HEK293T (cell line): ENCODE data around the gene TMEM190.

ENCODE experiments used
- CTCF ChIA-PET: fragments of 350-600 bp; formaldehyde crosslinking; extraction: SDS; loops from one replicate; lab custom pipeline; 2021; ENCODE audit warnings: antibody characterized with exemption, inconsistent platforms; lab: Yijun Ruan, JAX
- POLR2A ChIA-PET: fragments of 350-600 bp; formaldehyde crosslinking; extraction: SDS; loops from one replicate; lab custom pipeline; 2020; ENCODE audit warnings: antibody characterized with exemption, inconsistent platforms; lab: Yijun Ruan, JAX
- DNase-seq: peaks from one replicate; pipeline ENCODE4 v3.0.0; 2012; ENCODE audit warnings: mixed read lengths; ENCODE audit errors: extremely low spot score
- ARNT ChIP-seq: fragments of 450-650 bp; IDR thresholded peaks from 2 replicates; pipeline ENCODE4 v1.6.1; 2017; ENCODE audit warnings: mild to moderate bottlenecking
- BHLHE40 ChIP-seq: fragments of 450-650 bp; IDR thresholded peaks from 2 replicates; pipeline ENCODE4 v1.6.1; 2016; ENCODE audit warnings: mild to moderate bottlenecking, moderate library complexity, borderline replicate concordance
- CTBP1 ChIP-seq: fragments of 450-650 bp; IDR thresholded peaks from 2 replicates; pipeline ENCODE4 v1.6.1; 2016; ENCODE audit warnings: borderline replicate concordance
- ELF4 ChIP-seq: fragments of 450-650 bp; IDR thresholded peaks from 2 replicates; pipeline ENCODE4 v1.6.1; 2017; ENCODE audit warnings: antibody characterized with exemption
- FOXA1 ChIP-seq: fragments of 450-650 bp; IDR thresholded peaks from 2 replicates; pipeline ENCODE4 v1.6.1; 2016; ENCODE audit warnings: mild to moderate bottlenecking
- FOXK2 ChIP-seq: fragments of 450-650 bp; IDR thresholded peaks from 2 replicates; pipeline ENCODE4 v1.6.1; 2016; ENCODE audit warnings: mild to moderate bottlenecking
- FOXM1 ChIP-seq: fragments of 450-650 bp; IDR thresholded peaks from 2 replicates; pipeline ENCODE4 v1.6.1; 2017; ENCODE audit warnings: mild to moderate bottlenecking, borderline replicate concordance
- HDGF ChIP-seq: fragments of 450-650 bp; IDR thresholded peaks from 2 replicates; pipeline ENCODE4 v1.6.1; 2017; ENCODE audit warnings: antibody characterized with exemption, borderline replicate concordance
- L3MBTL2 ChIP-seq: fragments of 450-650 bp; conservative IDR thresholded peaks from 2 replicates; pipeline ENCODE4 v1.6.1; 2016; ENCODE audit warnings: mild to moderate bottlenecking
- LEF1 ChIP-seq: fragments of 450-650 bp; IDR thresholded peaks from 2 replicates; pipeline ENCODE4 v1.6.1; 2017; ENCODE audit warnings: mild to moderate bottlenecking, borderline replicate concordance
- NFRKB ChIP-seq: fragments of 450-650 bp; IDR thresholded peaks from 2 replicates; pipeline ENCODE4 v1.6.1; 2016; ENCODE audit warnings: mild to moderate bottlenecking, moderate library complexity
- PKNOX1 ChIP-seq: fragments of 450-650 bp; IDR thresholded peaks from 2 replicates; pipeline ENCODE4 v1.6.1; 2016
- SP1 ChIP-seq: fragments of 450-650 bp; IDR thresholded peaks from 2 replicates; pipeline ENCODE4 v1.6.1; 2017
- SUZ12 ChIP-seq: fragments of 450-650 bp; IDR thresholded peaks from 2 replicates; pipeline ENCODE4 v1.6.1; 2016; ENCODE audit warnings: mild to moderate bottlenecking
- TARDBP ChIP-seq: fragments of 450-650 bp; IDR thresholded peaks from 2 replicates; pipeline ENCODE4 v1.6.1; 2016
- ZNF384 ChIP-seq: fragments of 450-650 bp; IDR thresholded peaks from 2 replicates; pipeline ENCODE4 v1.6.1; 2016

TMEM190 gene

GRCh38 chr19:55348317-55349034 is 28.1 kb upstream of the TMEM190 start:
- POLR2A ChIA-PET, result interaction anchor here (1.2 to 3.7 kb wide), 4 partner anchors 10 to 59 kb away, joined by 5 to 27 read pairs (median 6); partner anchors contain the start of genes KMT5C, TMEM238 and UBE2S
- no peak for DNase-seq
- no peak for TF ChIP-seq ELF4
- TF ChIP-seq L3MBTL2, result peak; percentile 35; the same call in 1 of the 2 replicates
- TF ChIP-seq LEF1, result no peak
- no peak for TF ChIP-seq NFRKB
- TF ChIP-seq SUZ12, result no peak
- CTCF ChIA-PET, result interaction anchor here (0.5 to 1.4 kb wide), 3 partner anchors 23 to 305 kb away, joined by 3 to 4 read pairs (median 3); no protein-coding TSS in a partner anchor

GRCh38 chr19:55350620-55351315 is 25.9 kb upstream of the TMEM190 start:
- POLR2A ChIA-PET, result interaction anchor here (0.6 to 3.7 kb wide), 3 partner anchors 12 to 87 kb away, joined by 3 to 27 read pairs (median 3); partner anchors contain the start of gene KMT5C
- CTCF ChIA-PET, result no interaction called here
- no peak for DNase-seq
- TF ChIP-seq HDGF (no peak), CTBP1 (no peak)

GRCh38 chr19:55352040-55352439 is 24.6 kb upstream of the TMEM190 start:
- POLR2A ChIA-PET, result interaction anchor here (2.0 kb wide), 1 partner anchor 11 kb away, joined by 5 read pairs; no protein-coding TSS in a partner anchor
- CTCF ChIA-PET, result no interaction called here
- no peak for DNase-seq
- TF ChIP-seq ELF4 (no peak), ARNT (no peak), NFRKB (no peak), SUZ12 (no peak), FOXA1 (no peak), PKNOX1 (no peak), FOXM1 (no peak), HDGF (no peak)

GRCh38 chr19:55352549-55353145 is 24.0 kb upstream of the TMEM190 start:
- POLR2A ChIA-PET, result interaction anchor here (0.9 to 2.0 kb wide), 3 partner anchors 12 to 31 kb away, joined by 3 to 5 read pairs (median 5); no protein-coding TSS in a partner anchor
- CTCF ChIA-PET, result no interaction called here
- DNase-seq, result no peak
- TF ChIP-seq PKNOX1 (no peak), FOXK2 (no peak), FOXM1 (no peak), LEF1 (no peak), ARNT (no peak), NFRKB (no peak), L3MBTL2 (no peak), SUZ12 (no peak), ELF4 (no peak), BHLHE40 (no peak), ZNF384 (no peak), CTBP1 (no peak), HDGF (no peak), SP1 (no peak), FOXA1 (no peak)

GRCh38 chr19:55353356-55353802 is 23.2 kb upstream of the TMEM190 start:
- TF ChIP-seq ARNT (no peak), FOXK2 (no peak), SP1 (no peak), PKNOX1 (no peak), TARDBP (no peak), LEF1 (no peak), CTBP1 (no peak), FOXM1 (no peak), ELF4 (no peak), FOXA1 (no peak), BHLHE40 (no peak), ZNF384 (no peak), NFRKB (no peak)
- ChIA-PET CTCF (no interaction called here), POLR2A (interaction anchor here (0.9 to 2.0 kb wide), 3 partner anchors 12 to 32 kb away, joined by 3 to 5 read pairs (median 5); no protein-coding TSS in a partner anchor)
- no peak for DNase-seq
